OCI-LY3 (cell line): ENCODE measurements around the gene CAMK2D.

Source experiments
- H2AFZ ChIP-seq: fragments of 200-600, 300-600 bp; shearing (Covaris generic); 2 replicates; pipeline ENCODE4 v1.6.0; 2014; ENCODE audit warnings: antibody characterized with exemption, low read depth, low read length
- H3K27ac ChIP-seq: fragments of 200-600, 300-600 bp; sonication (generic); 2 replicates; pipeline ENCODE4 v1.5.1; 2014; ENCODE audit warnings: mild to moderate bottlenecking, low read length, moderate library complexity, mixed read lengths
- H3K27me3 ChIP-seq: fragments of 200-600, 300-600 bp; sonication (generic); 2 replicates; pipeline ENCODE4 v1.6.1; 2014; ENCODE audit warnings: low read depth, low read length, mixed read lengths
- H3K36me3 ChIP-seq: fragments of 200-600, 300-600 bp; sonication (generic); replicated peaks from 2 replicates; pipeline ENCODE3; 2014; ENCODE audit warnings: low read depth, low read length, mixed read lengths
- H3K4me1 ChIP-seq: fragments of 300-600, 200-600 bp; sonication (generic); 2 replicates; pipeline ENCODE4 v1.6.1; 2014; ENCODE audit warnings: low read length, mixed read lengths
- H3K4me2 ChIP-seq: fragments of 200-600, 300-600 bp; sonication (generic); 2 replicates; pipeline ENCODE4 v1.6.1; 2014; ENCODE audit warnings: low read length, mixed read lengths
- H3K4me3 ChIP-seq: fragments of 300-600, 200-600 bp; sonication (generic); 2 replicates; pipeline ENCODE4 v1.5.1; 2014; ENCODE audit warnings: antibody characterized with exemption, mild to moderate bottlenecking, low read length, moderate library complexity
- H3K79me2 ChIP-seq: fragments of 300-600, 200-600 bp; shearing (Covaris generic); 2 replicates; pipeline ENCODE4 v1.6.1; 2014; ENCODE audit warnings: mild to moderate bottlenecking, low read length, mixed read lengths
- H3K9ac ChIP-seq: fragments of 300-600, 200-600 bp; shearing (Covaris generic); 2 replicates; pipeline ENCODE4 v1.6.0; 2014; ENCODE audit warnings: mild to moderate bottlenecking, low read length, moderate library complexity
- H3K9me3 ChIP-seq: fragments of 200-600, 300-600 bp; shearing (Covaris generic); 2 replicates; pipeline ENCODE4 v1.6.1; 2014; ENCODE audit warnings: low read length, mixed read lengths; ENCODE audit not compliant: insufficient read depth
- H4K20me1 ChIP-seq: fragments of 200-600, 300-600 bp; sonication (generic); 2 replicates; pipeline ENCODE4 v1.6.1; 2016; ENCODE audit warnings: low read length, mixed read lengths; ENCODE audit not compliant: insufficient read depth
- EZH2phosphoT487 ChIP-seq: fragments of 200-600 bp; shearing (Covaris generic); IDR thresholded peaks from 2 replicates; pipeline ENCODE4 v1.6.1; 2018; ENCODE audit warnings: antibody characterized with exemption, mixed run types, low read depth
- TF ChIP-seq, protein P1 (sequence below): fragments of 200-600, 300-600 bp; sonication (generic); IDR thresholded peaks from 2 replicates; pipeline ENCODE4 v1.5.1; 2014; ENCODE audit warnings: antibody characterized with exemption, low read length, low read depth

CAMK2D gene

GRCh38 chr4:113500424-113500823 is 261.1 kb downstream of the CAMK2D start:
- H3K9me3 ChIP-seq: no peaks in the 10 kb centered on the region
- no peak overlapping the region for H3K27ac ChIP-seq
- H3K4me3 ChIP-seq: no peak overlapping the region
- TF ChIP-seq, protein P1, sequence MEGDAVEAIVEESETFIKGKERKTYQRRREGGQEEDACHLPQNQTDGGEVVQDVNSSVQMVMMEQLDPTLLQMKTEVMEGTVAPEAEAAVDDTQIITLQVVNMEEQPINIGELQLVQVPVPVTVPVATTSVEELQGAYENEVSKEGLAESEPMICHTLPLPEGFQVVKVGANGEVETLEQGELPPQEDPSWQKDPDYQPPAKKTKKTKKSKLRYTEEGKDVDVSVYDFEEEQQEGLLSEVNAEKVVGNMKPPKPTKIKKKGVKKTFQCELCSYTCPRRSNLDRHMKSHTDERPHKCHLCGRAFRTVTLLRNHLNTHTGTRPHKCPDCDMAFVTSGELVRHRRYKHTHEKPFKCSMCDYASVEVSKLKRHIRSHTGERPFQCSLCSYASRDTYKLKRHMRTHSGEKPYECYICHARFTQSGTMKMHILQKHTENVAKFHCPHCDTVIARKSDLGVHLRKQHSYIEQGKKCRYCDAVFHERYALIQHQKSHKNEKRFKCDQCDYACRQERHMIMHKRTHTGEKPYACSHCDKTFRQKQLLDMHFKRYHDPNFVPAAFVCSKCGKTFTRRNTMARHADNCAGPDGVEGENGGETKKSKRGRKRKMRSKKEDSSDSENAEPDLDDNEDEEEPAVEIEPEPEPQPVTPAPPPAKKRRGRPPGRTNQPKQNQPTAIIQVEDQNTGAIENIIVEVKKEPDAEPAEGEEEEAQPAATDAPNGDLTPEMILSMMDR: no peak
- no peak for TF ChIP-seq EZH2phosphoT487
- no peaks in the 10 kb centered on the region for H3K4me1 ChIP-seq
- H2AFZ ChIP-seq: no peak overlapping the region
- H4K20me1 ChIP-seq: no peaks in the 10 kb centered on the region
- no peak overlapping the region for H3K9ac ChIP-seq
- H3K4me2 ChIP-seq: no peak overlapping the region
- H3K27me3 ChIP-seq: no peaks in the 10 kb centered on the region
- H3K79me2 ChIP-seq: no peaks in the 10 kb centered on the region
- peaks cover 5% of the 10 kb centered on the region for H3K36me3 ChIP-seq

- H3K4me2 ChIP-seq: no peak overlapping the region
- TF ChIP-seq EZH2phosphoT487: no peak
- TF ChIP-seq, protein P1: no peak
- H3K9ac ChIP-seq: no peak overlapping the region
- no peak overlapping the region for H2AFZ ChIP-seq
- peaks cover 5% of the 10 kb centered on the region for H3K36me3 ChIP-seq
- no peak overlapping the region for H3K4me3 ChIP-seq
- no peaks in the 10 kb centered on the region for H3K4me1 ChIP-seq
- H4K20me1 ChIP-seq: no peaks in the 10 kb centered on the region
- H3K27me3 ChIP-seq: no peaks in the 10 kb centered on the region
- no peak overlapping the region for H3K27ac ChIP-seq
- no peaks in the 10 kb centered on the region for H3K79me2 ChIP-seq
- no peaks in the 10 kb centered on the region for H3K9me3 ChIP-seq
These were observed 261.8 kb downstream of the CAMK2D start for GRCh38 chr4:113499696-113500095.

DNA sequence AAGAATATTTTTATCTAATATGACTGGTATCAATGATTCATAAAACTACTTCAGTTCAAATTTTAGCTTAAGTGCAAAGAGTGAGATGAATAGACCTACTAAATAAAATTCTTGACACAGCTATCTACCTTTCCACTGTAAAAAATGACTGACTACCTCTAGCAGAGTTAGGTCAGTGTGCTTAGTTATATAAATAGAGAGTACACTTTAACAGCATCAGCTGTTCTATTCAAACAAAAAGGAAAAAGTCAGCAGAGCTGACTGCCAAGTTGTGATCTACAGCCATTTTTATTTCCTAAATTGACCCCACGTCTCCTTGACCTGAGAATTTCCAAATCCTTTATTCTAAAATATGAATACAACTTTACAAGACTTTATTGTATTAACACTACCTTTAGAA is 262.4 kb downstream of the CAMK2D start:
- no peak overlapping the region for H3K27ac ChIP-seq
- H3K9me3 ChIP-seq: no peaks in the 10 kb centered on the region
- H4K20me1 ChIP-seq: no peaks in the 10 kb centered on the region
- no peak for TF ChIP-seq EZH2phosphoT487
- TF ChIP-seq, protein P1: no peak
- no peaks in the 10 kb centered on the region for H3K4me1 ChIP-seq
- H3K4me2 ChIP-seq: no peak overlapping the region
- H3K4me3 ChIP-seq: no peak overlapping the region
- H3K27me3 ChIP-seq: no peaks in the 10 kb centered on the region
- H3K9ac ChIP-seq: no peak overlapping the region
- peaks cover 5% of the 10 kb centered on the region for H3K36me3 ChIP-seq
- H3K79me2 ChIP-seq: no peaks in the 10 kb centered on the region
- no peak overlapping the region for H2AFZ ChIP-seq

- Histone ChIP-seq H3K4me3 (no peak overlapping the region), H3K79me2 (no peaks in the 10 kb centered on the region), H2AFZ (no peak overlapping the region), H3K27me3 (no peaks in the 10 kb centered on the region), H3K4me2 (no peak overlapping the region), H4K20me1 (no peaks in the 10 kb centered on the region), H3K36me3 (peaks cover 5% of the 10 kb centered on the region), H3K27ac (no peak overlapping the region), H3K9ac (no peak overlapping the region), H3K9me3 (no peaks in the 10 kb centered on the region), H3K4me1 (no peaks in the 10 kb centered on the region)
- TF ChIP-seq, protein P1: no peak
- no peak for TF ChIP-seq EZH2phosphoT487
These were observed 264.2 kb downstream of the CAMK2D start for GRCh38 chr4:113497154-113497884.
